AG04450 (cell line): Measurements from ENCODE around the gene PSD2. TPM values are rescaled to one million over a fixed set of nuclear protein-coding genes. Genes with fewer than 3 reads are reported as not detected.

Experiments
- CTCF ChIA-PET: fragments of 300-600, 350-600 bp; formaldehyde crosslinking; extraction: SDS; loops from one replicate; lab custom pipeline; 2022; ENCODE audit warnings: antibody characterized with exemption, inconsistent platforms; lab: Charles Lee
- POLR2A ChIA-PET: fragments of 350-600 bp; formaldehyde crosslinking; extraction: SDS; loops from one replicate; lab custom pipeline; 2021; ENCODE audit warnings: antibody characterized with exemption, inconsistent platforms; lab: Yijun Ruan, JAX
- DNase-seq: peaks from one replicate; pipeline ENCODE4 v3.0.0-alpha.2; 2011; ENCODE audit warnings: low read depth, low spot score
- H3K27ac ChIP-seq: one replicate; pipeline ENCODE4 v1.5.1; 2012; ENCODE audit warnings: low read depth, low read length, control low read depth
- H3K27me3 ChIP-seq: one replicate; pipeline ENCODE4 v1.6.0; 2012; ENCODE audit warnings: low read length; ENCODE audit not compliant: control insufficient read depth, insufficient read depth
- H3K4me3 ChIP-seq: 2 replicates; pipeline ENCODE4 v1.5.1; 2011; ENCODE audit warnings: mild to moderate bottlenecking, low read depth, low read length, control low read depth
- H3K9me3 ChIP-seq: 2 replicates; pipeline ENCODE4 v1.5.1; 2012; ENCODE audit warnings: low read length; ENCODE audit not compliant: control insufficient read depth, insufficient read depth
- polyA plus RNA-seq: library from polyadenylated mRNA; depleted of rRNA; stranded (reverse); fragments of >200 nt; gene quantifications from 2 replicates; pipeline ENCODE4 v1.2.3, GENCODE V29; 2011
- TF ChIP-seq, protein P1 (sequence below): IDR thresholded peaks from 2 replicates; pipeline ENCODE4 v1.5.1; 2011; ENCODE audit warnings: low read depth, low read length, control low read depth, inconsistent platforms

PSD2 gene
- polyA plus RNA-seq, 1 experiment = not detected

DNA sequence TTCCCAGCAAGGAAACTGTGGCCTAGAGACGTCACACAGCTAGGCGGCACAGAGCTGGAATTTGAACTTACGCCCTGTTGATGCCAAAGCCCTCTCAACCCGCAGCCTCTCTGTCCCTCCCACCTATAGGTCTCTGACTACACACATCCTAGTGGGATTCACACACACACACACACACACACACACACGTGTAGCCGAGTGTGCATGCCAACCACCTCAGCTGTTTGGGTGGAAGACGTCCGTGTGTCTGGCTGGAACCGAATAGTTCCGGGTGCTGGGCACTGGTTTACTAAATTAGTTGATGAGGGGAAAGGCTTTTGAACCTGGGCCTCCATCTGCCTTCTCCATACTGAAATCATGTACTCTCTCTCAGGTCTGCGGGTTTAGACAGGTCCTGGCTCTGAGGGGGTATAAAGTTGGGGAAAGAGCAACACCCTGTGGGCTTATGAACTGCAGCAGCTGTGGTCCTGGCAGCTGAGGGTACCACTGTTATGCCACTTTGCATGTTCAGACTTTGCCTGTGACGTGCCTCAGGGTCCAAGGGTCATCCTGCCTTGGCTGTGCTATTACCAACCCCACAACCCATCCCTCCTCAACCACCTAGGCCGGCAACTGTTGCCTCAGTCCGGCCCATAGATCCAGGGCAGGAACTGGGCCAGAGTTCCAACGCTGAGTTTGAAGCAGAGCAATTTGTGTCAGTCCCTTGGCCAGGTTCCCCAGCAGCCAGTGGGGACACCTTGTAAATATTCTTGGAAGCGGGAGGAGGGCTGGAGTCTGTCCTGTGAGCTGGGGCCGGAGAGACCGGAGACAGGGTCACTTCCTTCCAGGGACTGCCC lies 50.5 kb downstream of the PSD2 start:
- POLR2A ChIA-PET = no interaction called here
- no peak overlapping the region for H3K4me3 ChIP-seq
- CTCF ChIA-PET = interaction anchor here (1.2 to 7.1 kb wide), 3 partner anchors 53 to 122 kb away, joined by 3 to 65 read pairs (median 5); no protein-coding TSS in a partner anchor
- peaks cover 53% of the 10 kb centered on the region for H3K27me3 ChIP-seq
- H3K27ac ChIP-seq = no peak overlapping the region
- TF ChIP-seq, protein P1, sequence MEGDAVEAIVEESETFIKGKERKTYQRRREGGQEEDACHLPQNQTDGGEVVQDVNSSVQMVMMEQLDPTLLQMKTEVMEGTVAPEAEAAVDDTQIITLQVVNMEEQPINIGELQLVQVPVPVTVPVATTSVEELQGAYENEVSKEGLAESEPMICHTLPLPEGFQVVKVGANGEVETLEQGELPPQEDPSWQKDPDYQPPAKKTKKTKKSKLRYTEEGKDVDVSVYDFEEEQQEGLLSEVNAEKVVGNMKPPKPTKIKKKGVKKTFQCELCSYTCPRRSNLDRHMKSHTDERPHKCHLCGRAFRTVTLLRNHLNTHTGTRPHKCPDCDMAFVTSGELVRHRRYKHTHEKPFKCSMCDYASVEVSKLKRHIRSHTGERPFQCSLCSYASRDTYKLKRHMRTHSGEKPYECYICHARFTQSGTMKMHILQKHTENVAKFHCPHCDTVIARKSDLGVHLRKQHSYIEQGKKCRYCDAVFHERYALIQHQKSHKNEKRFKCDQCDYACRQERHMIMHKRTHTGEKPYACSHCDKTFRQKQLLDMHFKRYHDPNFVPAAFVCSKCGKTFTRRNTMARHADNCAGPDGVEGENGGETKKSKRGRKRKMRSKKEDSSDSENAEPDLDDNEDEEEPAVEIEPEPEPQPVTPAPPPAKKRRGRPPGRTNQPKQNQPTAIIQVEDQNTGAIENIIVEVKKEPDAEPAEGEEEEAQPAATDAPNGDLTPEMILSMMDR = no peak
- DNase-seq = no peak
- H3K9me3 ChIP-seq = no peaks in the 10 kb centered on the region

DNA sequence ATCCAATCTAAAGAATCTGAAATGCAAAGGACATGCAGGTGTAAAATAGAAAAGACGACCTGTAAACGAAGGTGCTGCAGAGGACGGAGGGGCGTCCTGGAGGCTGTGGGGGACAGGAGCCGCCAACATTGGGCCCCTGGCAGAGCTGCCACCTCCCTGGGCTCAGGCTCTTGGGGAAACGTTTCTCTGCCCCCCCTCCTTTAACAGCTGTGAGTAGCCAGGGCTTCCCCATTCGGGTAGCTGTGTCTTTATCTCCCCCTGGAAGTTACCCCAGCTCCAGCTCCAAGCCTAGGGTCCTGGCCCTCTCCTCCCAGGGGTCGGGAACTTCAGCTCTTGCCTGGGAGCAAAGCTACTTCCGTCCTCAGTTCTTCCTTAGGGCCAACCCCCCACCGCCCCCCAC lies 51.5 kb downstream of the PSD2 start:
- TF ChIP-seq, protein P1 = no peak
- no peak for DNase-seq
- Histone ChIP-seq H3K4me3 (no peak overlapping the region), H3K27ac (no peak overlapping the region), H3K27me3 (peaks cover 61% of the 10 kb centered on the region), H3K9me3 (no peaks in the 10 kb centered on the region; the same call in 1 of the 2 replicates)
- CTCF ChIA-PET = interaction anchor here (1.1 to 7.1 kb wide), 2 partner anchors 60 to 121 kb away, joined by 4 to 65 read pairs; no protein-coding TSS in a partner anchor
- POLR2A ChIA-PET = no interaction called here

DNA sequence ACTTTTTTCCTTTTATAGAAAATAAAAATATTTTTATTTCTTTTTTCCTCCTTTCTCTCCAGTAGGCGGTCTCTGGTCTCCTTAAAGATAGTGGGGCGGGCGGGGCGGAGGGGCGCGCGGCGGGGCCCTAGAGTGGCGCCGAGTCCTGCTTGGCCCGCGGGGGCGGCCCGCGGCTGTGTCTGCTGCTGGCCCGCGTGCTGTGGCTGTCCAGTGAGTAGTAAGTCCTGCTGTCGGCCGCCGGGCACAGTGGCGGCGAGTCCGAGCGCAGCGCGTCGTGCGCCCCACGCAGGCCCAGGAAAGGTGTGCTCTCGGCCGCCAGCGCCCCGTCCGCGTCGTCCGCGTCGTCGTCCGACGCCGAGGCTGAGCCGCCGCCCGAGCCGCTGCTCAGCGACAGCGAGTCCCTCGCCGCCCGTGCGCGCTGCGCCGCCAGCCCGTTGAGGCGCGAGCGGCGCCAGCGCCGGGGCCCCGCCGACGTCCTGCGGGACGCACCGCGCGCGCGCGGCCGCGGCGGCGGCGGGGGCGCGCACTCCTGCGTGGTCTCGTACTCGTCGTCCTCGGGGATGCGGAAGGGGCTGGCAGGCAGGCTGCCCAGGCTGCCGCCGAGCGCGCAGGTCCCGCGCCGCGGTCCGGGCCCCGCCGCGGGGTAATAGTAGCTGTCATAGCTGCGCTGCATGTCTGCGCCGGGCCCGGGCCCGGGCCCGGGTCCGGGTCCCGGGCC lies 52.3 kb downstream of the PSD2 start:
- H3K9me3 ChIP-seq = no peaks in the 10 kb centered on the region; the same call in 1 of the 2 replicates
- TF ChIP-seq, protein P1 = no peak
- peak overlapping the region; percentile 25; the same call in 1 of the 2 replicates for H3K4me3 ChIP-seq
- H3K27me3 ChIP-seq = peaks cover 63% of the 10 kb centered on the region
- ChIA-PET POLR2A (no interaction called here), CTCF (interaction anchor here (1.1 to 7.1 kb wide), 2 partner anchors 61 to 120 kb away, joined by 4 to 65 read pairs; no protein-coding TSS in a partner anchor)
- H3K27ac ChIP-seq = no peak overlapping the region
- no peak for DNase-seq

GRCh38 chr5:139848508-139849100 lies 53.0 kb downstream of the PSD2 start:
- H3K27me3 ChIP-seq = peaks cover 61% of the 10 kb centered on the region
- no peak overlapping the region for H3K27ac ChIP-seq
- TF ChIP-seq, protein P1 = no peak
- ChIA-PET CTCF (interaction anchor here (1.2 kb wide), 1 partner anchor 18 kb away, joined by 3 read pairs; no protein-coding TSS in a partner anchor), POLR2A (no interaction called here)
- no peaks in the 10 kb centered on the region; the same call in 1 of the 2 replicates for H3K9me3 ChIP-seq
- no peak for DNase-seq
- no peak overlapping the region for H3K4me3 ChIP-seq
